COLO668 (cell line): ENCODE measurements around the gene TBC1D16.
A peak's percentile ranks its signal among the peaks of the same experiment; 100 is the strongest.

Source experiments
- DNase-seq: peaks from one replicate; lab custom pipeline; 2025; ENCODE audit not compliant: unreplicated experiment; lab: John Stamatoyannopoulos, UW

TBC1D16 gene

GRCh38 chr17:79919164-79919585, 116.5 kb downstream of the TBC1D16 start:
- no peak for DNase-seq

DNA sequence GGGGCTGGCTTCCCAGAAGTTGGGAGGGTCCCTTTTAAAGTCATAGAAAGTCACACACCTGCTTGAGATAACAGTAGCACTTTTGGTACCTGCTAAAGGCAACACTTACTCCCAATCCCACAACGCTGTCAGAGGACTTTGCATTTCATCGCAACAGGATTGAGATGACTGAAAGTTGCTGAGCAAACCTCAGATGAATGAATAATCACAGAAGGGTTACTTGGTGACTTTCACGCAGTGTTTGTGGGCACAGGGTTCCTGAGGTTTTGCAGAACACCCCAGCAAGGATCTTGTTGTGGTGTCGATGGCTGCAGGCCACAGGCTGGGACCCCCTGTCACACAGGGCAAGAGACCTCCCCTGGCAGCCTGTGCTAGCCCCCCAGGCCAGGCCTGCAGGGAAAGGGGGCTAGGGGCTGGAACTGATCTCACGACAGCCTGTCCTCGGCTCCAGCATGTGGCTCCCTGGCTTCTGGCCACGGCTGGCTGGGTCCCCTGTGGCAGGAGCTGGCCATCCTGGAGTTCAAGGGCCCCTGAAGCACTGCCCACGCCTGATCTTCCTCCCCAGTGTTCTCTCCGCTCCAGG, 117.0 kb downstream of the TBC1D16 start:
- no peak for DNase-seq

GRCh38 chr17:79917902-79918484, 117.7 kb downstream of the TBC1D16 start:
- DNase-seq = no peak

DNA sequence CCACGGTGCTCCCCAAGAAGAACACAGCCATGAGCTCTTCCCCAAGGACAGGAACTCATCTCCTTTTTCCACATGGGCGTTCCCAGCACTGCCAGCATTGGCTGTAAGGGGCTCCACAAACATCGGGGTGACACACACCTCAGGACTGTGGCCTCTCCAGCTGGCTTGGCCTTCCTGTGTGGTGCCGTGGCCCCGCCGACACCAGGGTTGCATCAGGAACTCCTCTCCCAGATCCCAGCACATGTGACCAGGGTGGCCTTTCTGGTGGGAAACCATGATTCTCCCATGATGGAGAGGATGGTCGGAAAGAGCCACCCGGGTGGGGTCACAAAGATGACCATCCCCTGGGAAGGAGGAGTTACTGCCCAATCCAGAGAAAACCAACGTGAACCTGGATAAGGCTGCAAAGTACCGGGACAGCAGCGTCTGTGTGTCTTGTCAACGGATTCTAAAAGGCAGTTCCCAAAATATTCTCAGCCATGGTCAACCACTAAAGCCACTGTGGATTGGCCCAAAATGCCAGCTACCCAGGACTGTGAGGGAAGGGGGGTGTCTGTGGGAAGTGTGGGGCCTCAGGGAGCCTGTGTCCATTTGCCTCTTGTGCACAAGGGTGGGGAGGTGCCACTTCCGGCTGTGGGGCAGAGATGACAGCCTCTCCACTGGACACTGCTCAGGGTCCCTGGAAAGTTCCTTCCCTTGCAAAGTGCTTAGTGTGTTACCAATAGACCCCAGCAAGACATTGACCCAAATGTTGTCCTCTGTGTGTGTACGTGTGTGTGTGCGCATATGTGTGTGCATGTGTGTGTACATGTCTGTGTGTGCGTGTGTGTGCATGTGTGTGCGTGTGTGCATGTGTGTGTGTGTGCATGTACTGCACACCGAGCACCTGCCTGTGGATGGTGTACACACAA, 118.4 kb downstream of the TBC1D16 start:
- DNase-seq = no peak

DNA sequence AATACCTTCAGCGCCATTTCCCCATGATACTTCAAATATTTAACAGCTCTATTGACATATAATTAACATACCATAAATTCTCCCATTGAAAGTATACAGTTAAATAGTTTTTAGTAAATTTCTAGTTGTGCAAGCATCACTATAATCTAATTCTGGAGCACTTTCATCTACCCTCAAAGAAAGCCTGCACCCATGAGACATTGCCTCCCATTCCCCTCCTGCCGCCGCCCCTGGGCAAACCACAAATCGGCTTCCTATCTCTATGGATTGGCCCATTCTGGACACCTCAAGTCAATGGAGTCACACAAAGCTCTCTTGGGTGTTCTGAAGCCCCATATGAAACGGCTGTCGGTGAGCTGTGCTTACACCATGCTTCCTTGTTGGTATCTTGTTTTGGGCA, 119.2 kb downstream of the TBC1D16 start:
- no peak for DNase-seq

- DNase-seq = peak; percentile 50
Observed at GRCh38 chr17:79915850-79916430, 119.7 kb downstream of the TBC1D16 start.

GRCh38 chr17:79914813-79915740, 120.6 kb downstream of the TBC1D16 start:
- DNase-seq = peak; percentile 9

DNA sequence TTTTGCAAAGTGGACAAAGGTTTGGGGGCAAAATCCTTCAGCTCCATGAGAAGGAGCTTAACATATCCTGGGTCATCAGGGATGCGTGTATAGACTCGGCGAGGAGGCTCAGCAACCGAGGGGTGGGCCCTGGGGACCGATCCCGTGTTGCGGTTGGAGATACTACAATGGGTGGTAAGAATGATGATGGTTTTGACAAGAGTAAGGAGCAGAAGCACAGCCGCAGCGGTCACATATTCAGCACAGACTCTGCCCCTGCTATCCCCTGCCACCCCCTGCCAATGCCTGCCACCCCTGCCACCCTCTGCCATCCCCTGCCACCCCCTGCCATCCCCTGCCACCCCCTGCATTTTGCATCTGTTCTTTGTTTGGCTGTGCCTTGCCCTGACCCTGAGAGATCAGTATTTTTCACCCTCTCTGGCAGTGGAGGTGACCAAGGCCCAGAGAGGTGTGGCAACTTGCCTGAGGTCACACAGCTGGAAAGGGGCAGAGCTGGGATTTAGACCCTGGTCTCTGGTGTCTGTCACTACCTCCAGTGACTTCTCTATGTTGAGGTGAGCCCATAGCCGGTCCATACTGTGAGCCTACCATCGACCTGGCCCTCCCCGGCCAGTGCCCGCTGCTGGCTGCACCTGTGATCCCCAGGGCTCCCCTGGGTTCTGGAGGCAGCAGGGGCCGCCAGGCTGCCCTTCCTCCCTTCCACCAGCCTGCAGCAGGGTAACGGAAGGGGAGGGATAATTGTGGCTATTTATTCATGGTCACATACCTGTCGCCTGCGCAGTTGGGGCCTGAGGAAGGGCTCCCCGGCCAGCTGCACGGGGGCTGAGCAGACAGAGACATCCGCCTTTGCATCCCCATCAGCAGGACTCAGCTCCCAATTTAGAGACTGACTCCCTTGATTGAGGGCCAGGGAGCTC, 121.5 kb downstream of the TBC1D16 start:
- no peak for DNase-seq

- no peak for DNase-seq
Observed at GRCh38 chr17:79913451-79913850, 122.2 kb downstream of the TBC1D16 start.

GRCh38 chr17:79912552-79913330, 122.9 kb downstream of the TBC1D16 start:
- DNase-seq = no peak

DNA sequence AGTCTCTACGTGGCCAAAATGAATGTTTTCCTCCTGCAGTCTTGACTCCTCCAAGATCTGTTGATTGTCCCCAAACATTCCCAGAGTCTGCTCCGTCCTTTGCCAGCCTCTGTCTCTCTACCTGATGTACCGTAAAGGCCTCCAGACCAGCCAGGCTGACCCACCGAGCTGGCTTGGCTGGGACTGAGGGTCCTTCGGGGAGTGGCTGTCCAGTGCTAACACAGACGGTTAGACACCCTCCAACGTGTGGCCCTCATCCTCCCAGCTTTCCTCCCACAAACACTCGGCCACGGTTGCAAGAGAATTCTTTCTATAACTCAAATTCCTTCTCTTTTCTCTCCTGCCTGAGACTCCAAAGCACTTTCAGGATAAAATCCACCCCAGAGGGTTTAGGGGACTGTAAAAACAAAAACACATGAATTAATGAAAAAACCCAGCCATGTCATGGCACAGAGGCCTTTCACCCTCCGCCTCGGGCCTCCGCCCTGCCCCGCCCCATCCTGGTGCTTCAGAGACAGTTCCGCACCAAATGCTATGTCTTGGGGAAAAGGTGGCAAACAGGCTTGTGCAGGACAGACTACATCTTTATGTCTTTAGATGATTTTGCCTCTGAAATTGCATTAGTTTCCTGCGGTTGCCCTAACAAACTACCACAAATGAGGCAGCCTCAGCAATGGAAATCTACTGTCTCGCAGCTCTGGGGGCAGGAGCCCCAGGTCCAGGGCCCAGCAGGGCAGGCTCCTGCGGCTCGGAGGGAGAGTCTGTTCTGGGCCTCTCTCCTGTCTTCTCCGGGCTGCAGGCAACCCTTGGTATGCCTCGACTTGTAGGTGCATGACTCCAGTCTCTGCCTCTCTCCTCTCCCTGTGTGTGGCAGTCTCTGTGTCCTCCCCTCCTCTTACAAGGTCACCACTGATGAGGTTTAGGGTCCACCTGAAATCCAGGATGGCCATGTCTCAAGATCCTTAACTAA, 124.0 kb downstream of the TBC1D16 start:
- no peak for DNase-seq

DNA sequence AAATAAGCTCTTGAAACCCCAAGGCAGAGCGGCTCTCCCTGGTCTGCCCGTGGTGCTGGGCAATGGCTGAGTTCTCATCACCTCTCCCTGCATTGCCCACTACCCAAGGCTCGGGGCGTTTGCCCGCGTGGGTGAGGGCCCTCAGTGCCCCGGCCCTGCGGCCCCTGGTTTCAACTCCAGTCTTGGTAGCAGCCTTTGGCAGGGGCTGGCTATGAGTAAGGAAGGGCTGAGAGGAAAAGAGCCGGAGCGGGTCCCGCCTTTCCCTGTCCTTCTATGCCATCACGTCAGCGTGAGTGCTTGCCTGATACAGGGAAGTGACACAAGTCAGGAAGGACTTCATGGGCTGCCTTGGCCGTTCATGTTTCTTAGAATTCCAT, 124.7 kb downstream of the TBC1D16 start:
- no peak for DNase-seq

- DNase-seq = no peak
Observed at GRCh38 chr17:79909121-79909520, 126.6 kb downstream of the TBC1D16 start.

DNA sequence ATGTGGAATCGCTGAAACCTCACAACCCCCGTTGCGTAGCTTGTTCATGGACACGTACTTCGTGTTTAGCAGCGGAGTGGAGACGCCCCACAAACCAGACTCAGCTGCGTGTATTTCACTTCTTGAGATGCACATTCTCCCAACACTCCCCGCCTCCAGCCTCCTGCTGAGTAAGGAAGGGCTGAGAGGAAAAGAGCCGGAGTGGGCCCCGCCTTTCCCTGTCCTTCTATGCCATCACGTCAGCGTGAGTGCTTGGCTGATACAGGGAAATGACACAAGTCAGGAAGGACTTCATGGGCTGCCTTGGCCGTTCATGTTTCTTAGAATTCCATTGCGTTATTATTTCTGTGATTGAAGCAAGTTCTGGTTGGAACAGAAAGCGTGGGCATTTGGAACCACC, 127.8 kb downstream of the TBC1D16 start:
- DNase-seq = no peak

- no peak for DNase-seq
Observed at GRCh38 chr17:79907217-79907715, 128.4 kb downstream of the TBC1D16 start.

- peak; percentile 26 for DNase-seq
Observed at GRCh38 chr17:79905832-79906231, 129.8 kb downstream of the TBC1D16 start.

DNA sequence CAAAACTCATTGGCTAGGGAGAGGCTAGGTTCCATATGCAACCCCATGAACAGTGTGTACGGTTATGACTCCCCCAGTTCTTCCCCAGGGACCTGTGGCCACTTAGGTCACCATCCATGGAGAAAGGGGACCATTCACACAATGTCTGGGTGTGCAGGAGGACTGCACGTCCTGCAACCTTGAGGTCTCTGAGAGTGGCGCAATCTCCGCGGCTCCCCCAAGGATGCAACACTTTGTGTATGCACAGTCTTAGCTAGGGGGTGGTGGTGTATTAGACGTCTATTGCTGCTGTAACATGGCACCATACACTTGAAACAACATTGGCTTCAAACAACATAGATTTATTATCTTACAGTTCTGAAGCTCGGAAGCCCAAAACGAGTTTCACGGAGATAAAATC, 130.8 kb downstream of the TBC1D16 start:
- DNase-seq = no peak
